CD4-positive, alpha-beta T cell treated with Interleukin-1 beta for 1 hour (primary cell): ENCODE results near the gene SMCO2.
"Not testable (repeated sequence)": the region's sequence is repeated elsewhere in the genome, so short reads cannot be mapped to it uniquely, and the experiment has no call there.

ENCODE experiments used
- DNase-seq, 2 donors: peaks; one replicate each; pipeline ENCODE4 v3.0.0-alpha.2; 2020 to 2022

SMCO2 gene

DNA sequence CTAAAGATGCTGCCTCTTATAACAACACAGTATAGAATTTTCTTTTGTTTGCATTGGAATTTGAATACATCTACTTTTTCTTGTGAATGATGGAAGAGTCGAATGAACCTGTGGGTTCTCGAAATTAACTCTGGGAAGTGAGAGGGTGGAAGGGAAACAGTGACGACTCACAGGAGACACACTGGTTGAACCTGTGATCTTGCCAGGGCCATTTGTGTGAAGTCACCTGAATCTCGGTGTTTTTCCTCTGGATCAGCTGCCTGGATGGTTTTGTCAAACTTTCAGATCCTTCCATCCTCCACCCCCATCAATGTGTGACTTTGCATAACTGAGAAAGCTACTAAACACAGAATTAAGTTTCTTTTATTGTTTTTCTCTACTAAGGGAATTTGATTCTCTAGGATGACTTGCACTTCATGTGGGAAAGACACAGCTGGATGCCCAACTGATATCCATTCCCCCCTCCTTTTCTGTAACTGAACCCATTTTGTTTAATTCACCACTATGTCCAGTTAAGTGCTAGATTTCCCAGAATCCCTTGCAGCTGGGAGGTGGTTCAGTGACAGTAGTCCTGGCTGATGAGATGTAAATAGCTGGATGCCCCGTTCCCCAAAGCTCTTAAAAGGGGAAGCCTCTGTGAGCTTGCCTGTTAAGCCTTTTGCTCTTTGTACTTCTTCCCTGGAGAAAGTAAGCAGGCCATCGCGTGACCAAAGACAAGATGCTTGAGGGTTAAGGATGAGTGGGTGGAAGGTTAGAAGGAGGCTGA, 83.8 kb downstream of the SMCO2 start:
- DNase-seq = no peak

DNA sequence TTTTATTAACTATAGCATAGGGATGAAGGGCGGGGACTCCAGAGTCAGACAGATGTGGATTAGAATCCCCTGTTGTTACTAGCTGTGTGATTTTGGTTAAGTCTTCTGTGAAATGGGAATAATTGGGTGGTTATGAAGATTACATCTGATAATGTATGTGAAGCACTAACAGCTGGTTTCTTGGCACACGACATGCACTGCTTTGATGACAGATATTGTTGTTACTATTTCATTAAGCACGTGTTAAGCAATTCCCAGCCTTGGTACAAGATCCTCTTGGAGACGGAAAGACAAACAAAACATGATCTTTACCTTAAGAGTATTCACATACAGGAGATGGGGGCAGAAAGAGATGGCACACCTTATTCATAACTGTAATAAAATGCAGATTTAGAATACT, 85.4 kb downstream of the SMCO2 start:
- DNase-seq = no peak

DNA sequence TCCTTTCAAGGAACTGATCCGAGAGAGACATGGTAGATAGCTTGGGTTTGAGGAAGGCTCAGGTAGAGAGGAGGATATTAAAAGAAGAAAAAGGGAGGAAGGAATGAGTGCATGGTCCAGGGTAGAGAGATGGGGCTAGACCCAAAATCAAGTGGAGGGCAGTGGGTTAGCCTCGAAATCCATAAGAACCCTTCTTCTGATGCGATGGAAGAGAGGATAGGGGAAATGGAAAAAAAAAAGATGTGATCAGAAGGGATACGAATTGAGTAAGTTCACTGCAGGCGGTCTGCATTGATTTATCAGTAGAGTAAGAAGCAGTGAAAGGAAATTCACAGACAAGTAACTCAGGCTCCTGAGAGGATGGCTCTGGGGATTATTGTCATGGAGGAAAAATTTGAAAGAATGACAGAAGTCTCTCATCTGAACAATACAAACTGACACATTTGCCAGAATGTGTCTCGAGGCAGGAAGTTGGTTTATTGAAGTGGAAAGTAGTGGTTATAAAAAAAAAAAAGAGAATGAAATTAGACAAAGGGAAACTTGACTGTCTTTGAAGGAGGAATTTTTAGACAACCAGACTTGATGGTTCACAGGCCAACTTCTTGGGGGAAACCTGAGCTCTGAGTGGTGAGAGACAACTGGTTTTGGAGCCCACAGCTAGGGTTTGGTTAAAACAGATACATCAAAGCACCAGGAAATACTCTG, 87.7 kb downstream of the SMCO2 start:
- DNase-seq = peak in 1 of 2 donors; percentile 23

DNA sequence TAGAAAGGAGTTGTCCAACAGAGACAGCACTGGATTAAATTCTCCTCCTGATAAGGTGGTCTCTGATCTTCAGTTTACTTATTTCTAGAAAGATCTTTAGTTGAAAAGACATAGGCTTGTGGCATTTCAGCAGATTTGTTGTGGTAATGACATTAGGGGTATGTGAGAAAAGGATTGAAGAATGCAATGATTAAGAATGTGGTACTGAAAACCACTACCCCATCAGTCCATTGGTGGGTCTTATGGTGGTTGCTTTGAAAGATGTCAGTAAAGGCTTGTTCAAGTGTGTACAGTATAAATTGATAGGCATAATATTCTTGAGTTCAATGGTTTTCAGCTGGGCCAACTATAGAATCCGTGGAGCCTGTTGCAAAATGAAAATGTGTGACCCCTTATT, 88.2 kb downstream of the SMCO2 start:
- DNase-seq = no peak

DNA sequence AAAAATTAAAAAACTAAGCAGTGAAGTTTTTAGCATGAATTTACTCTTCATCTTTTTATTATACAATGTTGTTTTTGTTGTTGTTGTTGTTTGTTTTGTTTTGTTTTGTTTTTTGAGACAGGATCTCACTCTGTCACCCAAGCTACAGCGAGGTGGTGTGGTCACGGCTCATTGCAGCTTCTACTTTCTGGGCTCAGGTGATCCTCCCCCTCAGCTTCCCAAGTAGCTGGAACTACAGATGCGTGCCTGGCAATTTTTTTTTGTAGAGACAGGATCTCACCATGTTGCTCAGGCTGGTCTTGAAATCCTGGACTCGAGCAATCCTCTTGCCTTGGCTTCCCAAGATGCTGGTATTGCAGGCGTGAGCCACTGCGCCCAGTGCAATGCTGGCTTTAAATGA, 88.8 kb downstream of the SMCO2 start:
- DNase-seq = no peak

DNA sequence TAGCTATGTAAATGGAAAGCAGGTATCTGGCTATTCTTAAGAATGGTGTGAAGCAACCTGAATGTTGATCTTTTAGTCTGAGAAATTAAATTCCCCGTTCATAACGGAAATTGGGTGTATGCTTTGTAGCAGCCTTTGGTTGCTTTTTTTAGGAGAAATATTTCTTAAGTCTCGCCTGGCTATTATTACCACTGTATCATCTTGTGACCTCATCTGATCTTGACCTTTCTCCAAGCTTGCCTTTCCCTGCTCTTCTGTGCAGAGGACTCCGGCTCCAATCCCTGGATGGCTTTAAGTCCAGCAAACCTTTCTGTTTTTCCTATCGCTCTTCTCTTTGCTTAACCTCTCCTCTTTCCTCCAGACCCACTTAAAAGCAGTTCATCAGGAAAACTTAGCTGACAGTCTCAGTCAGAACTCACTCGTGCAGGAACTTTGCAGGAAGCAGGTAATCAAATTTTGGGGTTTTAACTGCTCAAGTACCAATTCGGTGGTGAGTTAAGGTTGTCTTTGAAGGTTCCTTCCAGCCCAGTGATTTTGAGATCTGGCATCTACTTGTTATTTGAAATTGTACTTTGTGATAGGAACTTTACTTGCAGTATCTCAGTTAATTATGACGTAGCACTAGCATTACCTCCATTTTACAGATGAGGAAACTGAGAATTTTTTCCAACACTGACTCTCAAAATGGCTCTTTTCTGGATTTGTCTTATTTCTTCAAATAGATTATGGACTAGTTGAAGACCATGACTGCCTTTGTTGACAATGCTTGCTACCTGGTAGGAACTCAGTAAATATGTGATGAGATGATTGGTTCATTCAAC, 91.5 kb downstream of the SMCO2 start:
- DNase-seq = no peak

DNA sequence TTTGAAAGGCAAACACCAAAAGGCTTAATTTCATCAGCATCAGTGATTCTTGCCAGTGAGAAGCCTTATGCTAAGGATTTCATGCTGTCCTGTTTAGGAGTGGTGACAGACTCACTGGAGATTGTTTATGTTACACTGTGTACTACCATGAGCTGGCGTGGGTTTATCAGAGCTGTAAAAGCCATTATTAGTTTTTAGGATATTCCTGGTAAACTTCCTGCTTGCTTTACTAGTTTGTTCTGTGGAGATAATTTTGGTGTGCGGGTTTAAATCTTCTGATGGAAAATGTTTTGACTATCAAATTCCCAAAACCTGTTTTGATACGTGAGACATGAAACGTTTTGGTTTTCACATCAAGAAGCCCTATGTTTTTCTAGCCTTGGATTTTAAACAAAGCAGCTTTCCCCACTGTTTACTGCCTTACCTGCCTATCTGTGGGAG, 92.7 kb downstream of the SMCO2 start:
- DNase-seq = no peak

DNA sequence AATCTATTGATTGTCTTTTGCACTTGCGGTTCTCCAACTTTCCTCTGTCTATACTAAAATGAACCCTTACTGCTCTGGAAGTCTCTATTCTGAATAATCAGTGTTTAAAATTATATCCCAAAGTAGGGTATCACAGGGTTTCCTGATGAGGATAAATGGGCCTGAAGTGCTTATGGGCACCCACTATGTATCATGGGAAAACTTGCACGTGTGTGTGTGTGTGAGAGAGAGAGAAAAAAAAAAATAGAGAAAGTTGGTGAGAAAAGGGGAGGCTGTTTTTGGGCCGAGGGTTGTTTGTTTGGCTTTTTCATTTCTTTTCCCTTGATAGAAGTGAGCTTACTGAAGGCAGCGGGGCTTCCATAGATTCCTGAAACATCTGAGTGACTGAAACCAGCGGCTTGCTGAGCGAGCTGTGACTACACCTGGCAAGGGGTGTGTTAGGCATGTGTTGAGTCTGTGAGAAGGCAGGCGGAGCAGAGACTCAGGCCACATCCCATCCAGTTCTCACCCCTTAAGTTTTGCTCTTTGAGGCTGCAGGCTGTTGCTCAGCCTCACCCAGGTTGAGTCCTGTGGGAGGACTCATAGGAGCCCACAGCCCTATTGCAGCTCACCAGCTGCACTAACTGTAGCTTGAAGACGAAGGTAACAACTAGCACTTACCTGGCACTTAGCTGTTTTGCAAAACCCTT, 94.6 kb downstream of the SMCO2 start:
- DNase-seq = no peak

DNA sequence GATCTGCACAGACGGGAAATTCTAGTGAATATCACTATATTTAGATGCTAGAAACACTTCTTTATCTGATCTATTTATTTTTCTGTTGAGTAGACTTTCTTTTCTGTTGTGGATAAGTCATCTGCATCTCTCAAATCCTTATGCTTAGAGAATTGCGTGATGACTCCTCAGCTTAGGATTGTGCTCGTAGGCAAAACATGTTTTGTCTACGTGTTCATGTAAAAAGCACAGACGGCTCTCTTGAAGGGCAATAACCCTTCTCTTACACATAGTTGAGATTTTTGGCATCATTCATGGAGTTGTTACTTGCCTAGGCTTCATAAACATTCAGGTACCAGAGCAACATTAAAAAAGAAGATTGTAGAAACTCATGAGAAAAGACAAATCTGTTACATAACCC, 96.1 kb downstream of the SMCO2 start:
- DNase-seq = no peak

DNA sequence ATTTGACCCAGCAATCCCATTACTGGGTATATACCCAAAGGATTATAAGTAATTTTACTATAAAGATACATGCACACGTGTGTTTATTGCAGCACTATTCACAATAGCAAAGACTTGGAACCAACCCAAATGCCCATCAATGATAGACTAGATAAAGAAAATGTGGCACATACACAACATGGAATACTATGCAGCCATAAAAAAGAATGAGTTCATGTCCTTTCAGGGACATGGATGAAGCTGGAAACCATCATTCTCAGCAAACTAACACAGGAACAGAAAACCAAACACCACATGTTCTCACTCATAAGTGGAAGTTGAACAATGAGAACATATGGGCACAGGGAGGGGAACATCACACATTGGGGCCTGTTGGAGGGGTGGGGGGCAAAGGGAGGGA, 98.3 kb downstream of the SMCO2 start:
- not testable (repeated sequence) for DNase-seq

DNA sequence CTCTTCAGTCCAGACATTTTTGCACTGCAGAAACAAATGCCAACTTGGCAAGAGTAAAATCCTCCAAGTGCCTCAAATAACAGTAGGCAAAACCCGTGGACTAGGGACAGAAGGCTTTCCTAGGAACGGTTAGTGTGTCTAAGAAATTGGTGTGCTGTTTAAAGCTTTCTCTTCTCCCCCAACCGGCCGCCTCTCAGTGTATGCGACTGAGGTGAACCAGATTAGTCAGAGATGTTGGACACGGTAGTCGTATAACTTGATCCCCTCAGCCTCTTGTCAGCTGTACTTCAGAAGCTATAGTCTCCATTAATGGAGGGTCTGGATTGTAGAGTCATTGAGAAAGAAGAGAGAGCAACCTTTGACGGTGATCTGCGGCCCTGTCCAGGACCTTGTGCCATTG, 99.1 kb downstream of the SMCO2 start:
- no peak for DNase-seq

DNA sequence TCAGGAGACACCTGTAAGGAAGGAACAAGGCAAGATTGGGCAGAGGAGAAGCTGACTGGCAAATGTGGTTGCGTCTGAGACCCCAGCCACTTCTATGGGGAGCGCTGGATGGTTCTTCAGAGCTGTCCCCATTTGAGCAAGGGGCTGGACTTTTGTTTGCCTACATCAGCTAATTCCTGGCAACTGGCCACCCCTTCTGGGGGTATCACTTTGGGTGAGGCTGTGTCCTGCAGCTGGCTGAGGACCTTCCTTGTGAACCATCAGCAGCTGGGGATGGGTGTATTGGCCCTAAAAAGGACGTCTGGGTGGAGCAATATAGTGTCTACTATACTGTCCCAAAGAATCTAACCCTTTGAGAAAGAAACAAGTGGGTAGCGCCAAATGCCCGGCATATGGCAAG, 101.1 kb downstream of the SMCO2 start:
- DNase-seq = no peak

DNA sequence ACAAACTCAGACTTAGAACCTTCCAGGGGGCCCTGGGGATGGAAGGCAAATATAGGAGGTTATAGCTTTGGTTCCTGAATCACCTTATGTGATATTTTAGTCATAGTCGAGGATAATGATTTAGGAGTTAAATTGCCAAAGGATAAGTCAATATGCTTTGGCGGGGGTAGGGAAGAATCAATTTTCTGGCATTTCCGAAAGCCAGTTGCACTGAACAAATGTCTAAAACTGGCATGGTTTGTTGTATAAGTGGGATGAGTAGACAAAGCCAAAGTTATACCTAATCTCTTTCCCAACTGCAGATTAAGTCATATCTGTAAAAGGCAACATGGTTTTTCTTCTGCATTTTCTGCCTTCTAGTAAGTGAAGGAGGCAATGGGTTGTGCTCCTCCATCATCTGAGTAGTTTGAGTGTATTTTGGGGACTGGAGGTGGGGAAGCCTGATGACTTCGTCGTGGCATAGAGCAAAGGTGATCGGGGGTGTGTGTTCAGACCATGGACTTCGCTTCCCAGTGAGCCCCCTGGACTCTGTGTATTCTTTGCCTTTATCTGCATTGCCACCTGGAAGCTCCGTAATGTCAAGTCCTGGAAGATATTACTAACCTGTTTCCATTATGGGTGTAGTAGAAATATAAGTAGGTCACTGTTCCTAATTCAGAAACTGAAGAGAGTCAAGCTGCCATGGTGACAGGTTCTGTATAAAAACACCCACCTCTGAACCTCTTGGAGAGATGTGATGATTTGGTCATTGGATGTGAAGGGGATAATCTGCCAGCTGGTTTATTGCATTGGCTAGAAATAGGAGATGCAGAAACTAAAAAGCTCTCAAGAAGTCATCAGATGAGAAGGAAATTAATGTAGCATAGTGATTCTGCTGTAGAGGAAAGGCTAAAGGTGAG, 102.0 kb downstream of the SMCO2 start:
- no peak for DNase-seq

DNA sequence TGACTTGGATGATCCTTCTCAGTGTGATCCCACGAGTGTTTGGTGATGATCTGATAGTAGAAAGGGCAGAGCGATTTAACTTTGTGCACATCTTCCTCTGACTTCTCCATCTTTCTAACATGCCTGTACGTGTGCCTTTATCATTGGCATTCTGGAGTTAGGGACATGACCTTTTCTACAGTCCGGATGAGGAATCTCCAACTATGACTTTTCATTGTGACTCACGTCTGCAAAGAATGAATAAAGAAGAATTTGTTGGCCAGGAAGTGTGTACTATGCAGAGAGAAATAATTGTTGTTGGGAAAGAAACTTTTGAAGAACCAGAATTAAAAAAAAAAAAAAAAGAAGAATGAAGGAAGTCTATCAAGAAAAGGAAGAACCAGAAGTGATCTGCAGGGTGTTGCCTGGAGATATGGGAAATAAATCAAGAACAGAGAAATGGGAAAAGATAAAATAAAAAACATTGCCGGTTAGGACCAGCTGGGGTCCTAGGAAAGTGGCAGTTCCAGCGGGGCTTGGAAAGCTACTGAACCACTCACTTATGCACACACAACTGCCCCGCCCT, 102.8 kb downstream of the SMCO2 start:
- no peak for DNase-seq

DNA sequence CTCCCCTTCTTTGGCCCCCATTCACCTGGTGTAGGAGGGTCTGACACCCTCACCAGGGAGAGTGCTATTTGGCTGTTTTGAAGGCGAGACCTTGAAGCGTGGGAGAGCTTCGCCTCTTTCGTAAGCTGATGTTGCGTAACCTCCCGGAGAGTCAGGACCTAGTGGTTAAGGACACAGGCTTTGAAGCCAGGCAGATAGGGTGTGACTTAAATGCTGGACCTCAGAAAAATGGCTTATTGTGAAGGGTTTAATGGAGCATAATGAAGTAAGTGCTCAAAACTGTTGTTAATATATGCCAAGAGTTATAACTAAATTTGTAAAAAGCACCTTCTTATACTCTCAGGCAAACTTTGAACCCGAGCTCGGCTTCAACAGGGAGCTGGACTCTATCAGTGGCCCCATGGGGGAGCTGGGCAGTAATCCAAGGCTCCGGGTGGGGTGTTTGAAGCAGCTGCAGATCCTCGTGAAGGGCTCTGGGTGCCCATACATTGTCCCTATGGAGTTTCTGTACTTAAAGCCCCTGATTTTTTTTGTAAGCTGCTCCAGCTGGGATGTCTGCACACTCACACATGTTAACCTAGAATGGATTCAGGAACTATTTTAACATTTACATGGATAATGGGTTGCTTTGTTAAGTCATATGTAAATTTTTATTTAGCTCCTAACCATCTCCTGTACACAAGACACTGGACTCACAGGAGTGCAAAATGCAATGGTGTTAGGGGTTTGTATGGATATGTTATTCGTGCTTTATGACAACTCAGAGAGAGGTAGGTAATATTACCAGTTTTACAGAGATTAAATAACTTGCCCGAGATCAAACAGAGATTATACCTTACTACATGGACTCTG, 103.5 kb downstream of the SMCO2 start:
- peak in 1 of 2 donors; percentile 42 for DNase-seq

DNA sequence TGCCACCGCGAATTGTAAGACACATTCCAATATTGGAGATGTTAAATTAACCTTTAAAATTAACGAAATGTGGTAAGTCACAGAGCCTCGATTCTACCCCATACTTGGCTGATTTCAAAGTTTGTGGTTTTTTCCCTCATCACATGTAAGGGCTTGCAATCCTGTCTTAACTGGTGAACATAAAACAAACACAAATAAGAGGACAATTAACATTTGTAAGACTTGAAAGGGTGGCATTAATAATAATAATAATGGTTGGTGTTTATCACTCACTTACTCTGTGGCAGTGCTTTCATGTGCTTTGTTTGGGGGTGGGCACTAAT, 104.1 kb downstream of the SMCO2 start:
- DNase-seq = no peak

DNA sequence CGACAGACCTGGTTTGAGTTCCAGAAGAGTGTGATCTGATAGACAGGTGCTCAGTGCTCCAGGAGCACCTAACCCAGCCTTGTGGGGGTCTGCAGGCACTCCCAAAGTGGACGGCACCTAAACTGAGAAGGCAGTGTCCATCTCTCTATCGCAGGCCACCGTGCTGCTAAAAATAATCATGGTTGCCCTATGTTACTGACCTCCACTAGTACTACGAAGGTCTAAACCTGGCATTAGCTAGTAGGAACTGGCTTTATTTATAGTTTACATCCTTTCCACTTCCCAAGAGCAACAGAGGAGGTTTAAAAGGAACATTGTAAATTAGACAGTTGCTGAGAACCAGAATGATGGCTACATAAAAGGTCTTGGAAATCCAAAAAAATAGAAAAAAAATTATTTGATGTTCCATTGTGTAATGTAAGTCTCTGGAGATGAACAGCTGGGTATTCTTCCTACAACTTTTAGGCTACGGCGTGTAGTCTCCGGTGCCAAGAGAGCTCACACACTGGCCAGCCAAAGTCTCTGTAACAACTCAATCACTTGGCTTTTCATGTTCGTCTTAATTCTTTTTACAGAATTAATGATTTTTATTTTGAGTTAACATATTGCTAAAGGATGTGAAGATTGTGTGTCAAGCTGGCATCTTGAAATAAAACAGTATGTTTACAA, 104.8 kb downstream of the SMCO2 start:
- no peak for DNase-seq
